Body of pancreas (tissue), 4 donors: ENCODE results near the gene DDX3X.

Experiments
- POLR2A ChIP-seq, 3 donors: fragments of 450-650 bp; IDR thresholded peaks; one replicate each; pipeline ENCODE4 v1.6.1; 2016; ENCODE audit warnings: antibody characterized with exemption in 3 of 3, mild to moderate bottlenecking in 2 of 3
- TF ChIP-seq, protein P1 (sequence below), 7 experiments: fragments of 450-650 bp in 4 of 7; fragments of 200-600 bp in 3 of 7; sonication (generic) in 3 of 7; IDR thresholded peaks; one replicate each; pipeline ENCODE4 v1.5.1; 2016 to 2019; ENCODE audit warnings: antibody characterized with exemption in 7 of 7

DNA sequence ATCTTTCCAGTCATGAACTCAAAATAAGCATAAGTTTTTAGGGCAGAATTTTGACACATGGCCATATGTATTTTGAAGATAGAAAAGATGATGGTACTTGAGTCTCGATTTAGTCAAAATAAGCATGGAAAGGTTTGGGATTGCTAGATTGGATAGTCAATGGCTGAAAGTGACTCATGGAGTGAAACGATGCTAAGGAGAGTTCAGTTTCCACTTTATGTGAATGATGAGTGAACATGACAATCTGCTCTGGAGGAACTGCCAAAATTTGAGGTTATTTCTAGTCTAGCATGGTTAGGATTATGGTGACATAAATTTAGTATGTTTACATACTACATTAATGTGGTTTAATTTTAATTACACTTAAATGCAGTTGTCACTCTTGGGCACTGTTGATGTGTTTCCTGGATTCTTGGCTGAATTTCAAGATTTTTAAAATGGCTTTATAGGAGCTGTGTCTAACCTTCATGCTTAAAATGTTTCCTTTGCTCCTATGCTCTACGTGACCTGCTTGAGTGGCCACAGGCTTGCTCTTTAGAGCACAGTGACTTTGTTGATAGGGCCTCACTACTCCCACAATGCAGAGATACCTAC is 17.1 kb downstream of the DDX3X start:
- TF ChIP-seq, protein P1, sequence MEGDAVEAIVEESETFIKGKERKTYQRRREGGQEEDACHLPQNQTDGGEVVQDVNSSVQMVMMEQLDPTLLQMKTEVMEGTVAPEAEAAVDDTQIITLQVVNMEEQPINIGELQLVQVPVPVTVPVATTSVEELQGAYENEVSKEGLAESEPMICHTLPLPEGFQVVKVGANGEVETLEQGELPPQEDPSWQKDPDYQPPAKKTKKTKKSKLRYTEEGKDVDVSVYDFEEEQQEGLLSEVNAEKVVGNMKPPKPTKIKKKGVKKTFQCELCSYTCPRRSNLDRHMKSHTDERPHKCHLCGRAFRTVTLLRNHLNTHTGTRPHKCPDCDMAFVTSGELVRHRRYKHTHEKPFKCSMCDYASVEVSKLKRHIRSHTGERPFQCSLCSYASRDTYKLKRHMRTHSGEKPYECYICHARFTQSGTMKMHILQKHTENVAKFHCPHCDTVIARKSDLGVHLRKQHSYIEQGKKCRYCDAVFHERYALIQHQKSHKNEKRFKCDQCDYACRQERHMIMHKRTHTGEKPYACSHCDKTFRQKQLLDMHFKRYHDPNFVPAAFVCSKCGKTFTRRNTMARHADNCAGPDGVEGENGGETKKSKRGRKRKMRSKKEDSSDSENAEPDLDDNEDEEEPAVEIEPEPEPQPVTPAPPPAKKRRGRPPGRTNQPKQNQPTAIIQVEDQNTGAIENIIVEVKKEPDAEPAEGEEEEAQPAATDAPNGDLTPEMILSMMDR (IDR thresholded peaks at IDR 0.05): no peak
- no peak for TF ChIP-seq POLR2A (IDR thresholded peaks at IDR 0.05)
